Memory B cell (primary cell): Measurements from ENCODE around the gene MAST4.

Experiments
- ATAC-seq: fragments of 150-1000 bp; cut with Tn5 transposase; 2 replicates; pipeline ENCODE4 v1.10.0; 2021; ENCODE audit warnings: low read depth, mild to moderate bottlenecking, moderate library complexity
- DNase-seq, 2 donors: peaks; one replicate each; pipeline ENCODE4 v3.0.0; 2022; ENCODE audit warnings: low spot score in 2 of 2
- H3K27ac Mint-ChIP-seq: one replicate; pipeline ENCODE4 v1.8.0; 2022; ENCODE audit warnings: mild to moderate bottlenecking, moderate library complexity, mixed read lengths
- H3K27me3 Mint-ChIP-seq: one replicate; pipeline ENCODE4 v1.8.0; 2022; ENCODE audit warnings: mixed read lengths
- H3K36me3 Mint-ChIP-seq: one replicate; pipeline ENCODE4 v1.8.0; 2022; ENCODE audit warnings: mild to moderate bottlenecking, mixed read lengths
- H3K4me1 Mint-ChIP-seq: one replicate; pipeline ENCODE4 v1.8.0; 2022; ENCODE audit warnings: mixed read lengths
- H3K4me3 Mint-ChIP-seq: one replicate; pipeline ENCODE4 v1.8.0; 2022; ENCODE audit warnings: mild to moderate bottlenecking, moderate library complexity, mixed read lengths
- H3K9me3 Mint-ChIP-seq: one replicate; pipeline ENCODE4 v1.8.0; 2022; ENCODE audit warnings: mixed read lengths

Gene MAST4

GRCh38 chr5:66877843-66878242 lies 281.6 kb downstream of the MAST4 start:
- no peak overlapping the region for H3K4me3 Mint-ChIP-seq
- ATAC-seq, result no peak
- H3K27me3 Mint-ChIP-seq, result peaks cover 2% of the 10 kb centered on the region
- H3K27ac Mint-ChIP-seq, result no peak overlapping the region
- H3K36me3 Mint-ChIP-seq, result peaks cover 2% of the 10 kb centered on the region
- H3K4me1 Mint-ChIP-seq, result no peaks in the 10 kb centered on the region
- no peak for DNase-seq
- no peaks in the 10 kb centered on the region for H3K9me3 Mint-ChIP-seq

- Mint-ChIP-seq H3K4me3 (no peak overlapping the region), H3K36me3 (peaks cover 8% of the 10 kb centered on the region), H3K4me1 (no peaks in the 10 kb centered on the region), H3K27me3 (peaks cover 2% of the 10 kb centered on the region), H3K9me3 (no peaks in the 10 kb centered on the region), H3K27ac (no peak overlapping the region)
- no peak for ATAC-seq
- no peak for DNase-seq
These were observed 284.2 kb downstream of the MAST4 start for GRCh38 chr5:66880401-66880800.

- ATAC-seq (no peak), DNase-seq (no peak)
- Mint-ChIP-seq H3K9me3 (no peaks in the 10 kb centered on the region), H3K27ac (no peak overlapping the region), H3K27me3 (peaks cover 2% of the 10 kb centered on the region), H3K4me3 (no peak overlapping the region), H3K36me3 (peaks cover 8% of the 10 kb centered on the region), H3K4me1 (no peaks in the 10 kb centered on the region)
These were observed 285.4 kb downstream of the MAST4 start for GRCh38 chr5:66881480-66882161.

DNA sequence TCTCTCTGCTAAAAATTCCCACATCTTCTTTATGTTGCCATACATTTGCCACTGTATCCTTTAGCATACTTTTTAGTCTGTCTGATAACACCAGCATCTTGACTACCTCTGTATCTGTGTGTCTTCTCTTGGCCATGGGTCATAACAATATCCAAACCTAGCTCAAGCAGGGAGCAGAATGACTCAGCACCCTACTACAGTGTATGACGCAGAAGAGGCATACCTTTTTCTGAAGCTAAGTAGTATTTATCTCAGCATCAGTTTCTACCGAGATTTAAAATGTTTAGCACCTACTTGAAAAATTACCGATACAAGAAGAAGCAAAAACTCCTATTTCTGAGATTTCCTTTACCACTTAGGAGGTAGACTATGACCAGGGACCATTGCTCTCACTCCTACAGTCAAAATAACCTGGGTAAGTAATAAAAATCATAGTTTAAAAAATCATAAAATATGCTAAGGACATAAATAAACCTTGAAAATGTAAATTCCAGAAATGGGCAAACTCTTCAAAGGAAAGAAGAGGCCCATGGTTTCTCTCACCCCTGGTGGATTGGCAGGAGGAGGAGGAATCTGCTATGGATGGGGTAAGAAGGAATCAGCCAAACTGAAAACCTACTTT lies 286.5 kb downstream of the MAST4 start:
- H3K27me3 Mint-ChIP-seq, result peaks cover 2% of the 10 kb centered on the region
- ATAC-seq (no peak), DNase-seq (no peak)
- H3K4me3 Mint-ChIP-seq, result no peak overlapping the region
- peaks cover 6% of the 10 kb centered on the region for H3K36me3 Mint-ChIP-seq
- H3K9me3 Mint-ChIP-seq, result no peaks in the 10 kb centered on the region
- H3K27ac Mint-ChIP-seq, result no peak overlapping the region
- no peaks in the 10 kb centered on the region for H3K4me1 Mint-ChIP-seq

- Mint-ChIP-seq H3K4me3 (no peak overlapping the region), H3K4me1 (peaks cover 2% of the 10 kb centered on the region), H3K9me3 (no peaks in the 10 kb centered on the region), H3K27me3 (peaks cover 2% of the 10 kb centered on the region), H3K27ac (no peak overlapping the region), H3K36me3 (peaks cover 6% of the 10 kb centered on the region)
- DNase-seq, result no peak
- ATAC-seq, result no peak
These were observed 288.5 kb downstream of the MAST4 start for GRCh38 chr5:66884564-66885243.

GRCh38 chr5:66886941-66887340 lies 290.7 kb downstream of the MAST4 start:
- Mint-ChIP-seq H3K27ac (no peak overlapping the region), H3K9me3 (no peaks in the 10 kb centered on the region), H3K4me1 (peaks cover 7% of the 10 kb centered on the region), H3K36me3 (peaks cover 8% of the 10 kb centered on the region), H3K4me3 (no peak overlapping the region), H3K27me3 (peaks cover 2% of the 10 kb centered on the region)
- ATAC-seq (no peak), DNase-seq (no peak)

- Mint-ChIP-seq H3K4me3 (no peak overlapping the region), H3K4me1 (peaks cover 7% of the 10 kb centered on the region), H3K36me3 (peaks cover 7% of the 10 kb centered on the region), H3K27ac (no peak overlapping the region), H3K9me3 (no peaks in the 10 kb centered on the region), H3K27me3 (no peaks in the 10 kb centered on the region)
- no peak for DNase-seq
- ATAC-seq, result no peak
These were observed 292.4 kb downstream of the MAST4 start for GRCh38 chr5:66888613-66889012.

DNA sequence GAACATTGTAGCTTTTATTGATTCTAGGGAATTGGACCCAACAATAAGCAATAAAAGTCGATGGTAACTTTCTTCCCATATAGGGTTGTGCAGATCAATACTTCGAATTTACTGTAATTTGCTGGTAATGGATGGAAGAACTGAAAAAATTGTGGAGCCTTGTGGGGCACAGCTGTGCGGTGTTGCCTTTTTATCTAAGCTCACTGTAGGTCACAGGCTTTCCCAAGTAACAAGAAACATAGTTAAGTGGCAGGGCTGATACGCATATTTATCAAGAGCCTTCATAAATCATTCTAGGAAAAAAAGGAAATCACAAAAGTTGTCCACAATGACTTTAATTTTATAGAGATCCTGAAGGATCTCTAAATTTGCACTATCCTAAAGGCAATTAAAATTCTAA lies 292.9 kb downstream of the MAST4 start:
- H3K27ac Mint-ChIP-seq, result no peak overlapping the region
- ATAC-seq (no peak), DNase-seq (no peak)
- H3K27me3 Mint-ChIP-seq, result no peaks in the 10 kb centered on the region
- no peaks in the 10 kb centered on the region for H3K9me3 Mint-ChIP-seq
- peaks cover 7% of the 10 kb centered on the region for H3K4me1 Mint-ChIP-seq
- no peak overlapping the region for H3K4me3 Mint-ChIP-seq
- H3K36me3 Mint-ChIP-seq, result peaks cover 4% of the 10 kb centered on the region

DNA sequence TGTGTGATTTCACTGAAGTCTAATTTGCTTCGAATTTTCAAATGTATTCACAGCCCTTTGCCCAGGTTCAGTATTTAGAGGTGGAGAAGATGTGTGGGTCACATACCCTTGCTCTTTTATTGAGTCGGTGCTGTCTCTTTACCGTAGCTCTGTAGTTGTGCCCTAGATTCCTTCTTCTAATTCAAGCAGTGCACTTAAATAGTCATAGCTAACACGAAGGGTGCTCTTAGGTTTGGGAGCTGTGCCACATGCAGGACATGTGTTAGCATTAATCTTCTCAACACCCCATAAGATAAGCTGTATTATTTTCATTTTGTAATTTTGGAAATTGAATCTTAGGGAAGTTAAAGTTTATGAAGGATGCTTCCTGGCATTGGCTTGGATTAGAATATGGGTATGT lies 293.3 kb downstream of the MAST4 start:
- DNase-seq (no peak), ATAC-seq (no peak)
- peaks cover 4% of the 10 kb centered on the region for H3K36me3 Mint-ChIP-seq
- H3K4me1 Mint-ChIP-seq, result peaks cover 7% of the 10 kb centered on the region
- no peak overlapping the region for H3K27ac Mint-ChIP-seq
- no peaks in the 10 kb centered on the region for H3K27me3 Mint-ChIP-seq
- no peak overlapping the region for H3K4me3 Mint-ChIP-seq
- H3K9me3 Mint-ChIP-seq, result no peaks in the 10 kb centered on the region

GRCh38 chr5:66891184-66891925 lies 295.2 kb downstream of the MAST4 start:
- no peak overlapping the region for H3K4me3 Mint-ChIP-seq
- no peak for DNase-seq

GRCh38 chr5:66892716-66893115 lies 296.5 kb downstream of the MAST4 start:
- H3K27me3 Mint-ChIP-seq, result no peaks in the 10 kb centered on the region
- H3K4me1 Mint-ChIP-seq, result peaks cover 7% of the 10 kb centered on the region
- DNase-seq, result no peak
- H3K4me3 Mint-ChIP-seq, result no peak overlapping the region
- no peak overlapping the region for H3K27ac Mint-ChIP-seq
- no peak for ATAC-seq
- H3K9me3 Mint-ChIP-seq, result no peaks in the 10 kb centered on the region
- H3K36me3 Mint-ChIP-seq, result peaks cover 1% of the 10 kb centered on the region

More at GRCh38 chr5:66891184-66891925, 295.2 kb downstream of the MAST4 start:
- H3K9me3 Mint-ChIP-seq, result no peaks in the 10 kb centered on the region
- peaks cover 7% of the 10 kb centered on the region for H3K4me1 Mint-ChIP-seq
- H3K27me3 Mint-ChIP-seq, result no peaks in the 10 kb centered on the region
- peaks cover 1% of the 10 kb centered on the region for H3K36me3 Mint-ChIP-seq
- ATAC-seq, result no peak
- H3K27ac Mint-ChIP-seq, result peak overlapping the region; percentile 3

DNA sequence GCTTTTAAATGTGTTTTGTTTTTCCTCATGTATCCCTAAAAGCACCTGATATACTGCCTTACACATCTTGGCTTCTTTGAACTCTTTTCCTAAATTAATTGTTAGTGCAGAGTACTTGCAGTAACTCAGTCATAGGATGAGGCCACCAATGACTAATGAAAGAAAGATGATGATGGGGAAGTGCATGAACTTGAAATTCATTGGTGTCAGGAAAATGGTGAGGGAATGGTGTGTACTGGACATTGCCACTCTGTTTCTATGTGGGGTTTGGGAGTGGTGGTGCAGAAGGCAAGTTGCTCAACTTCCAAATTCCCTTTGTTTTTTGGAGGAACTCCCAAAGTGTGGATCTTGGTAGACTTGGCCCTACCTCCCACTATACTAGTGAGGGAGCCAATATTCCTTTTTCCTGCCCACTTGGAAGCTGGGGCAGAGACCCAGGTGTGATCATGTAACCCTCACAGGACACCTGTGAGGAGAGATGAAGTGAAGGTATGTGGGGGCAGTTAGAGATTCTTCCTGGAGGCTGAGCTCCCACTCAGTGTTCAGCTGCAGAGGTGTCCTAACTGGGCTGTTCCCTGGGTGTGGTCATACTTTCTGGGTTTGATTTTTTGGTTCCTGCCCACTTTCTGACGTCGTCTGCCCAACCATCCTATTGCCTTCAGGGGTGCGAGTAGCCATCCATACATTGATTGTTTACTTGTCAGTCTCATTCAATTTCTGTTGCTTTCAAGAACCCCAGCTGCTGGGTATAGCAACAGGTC lies 298.5 kb downstream of the MAST4 start:
- Mint-ChIP-seq H3K27ac (no peak overlapping the region), H3K4me3 (no peak overlapping the region), H3K4me1 (peaks cover 5% of the 10 kb centered on the region), H3K36me3 (peaks cover 1% of the 10 kb centered on the region), H3K27me3 (no peaks in the 10 kb centered on the region), H3K9me3 (no peaks in the 10 kb centered on the region)
- DNase-seq (no peak), ATAC-seq (no peak)

DNA sequence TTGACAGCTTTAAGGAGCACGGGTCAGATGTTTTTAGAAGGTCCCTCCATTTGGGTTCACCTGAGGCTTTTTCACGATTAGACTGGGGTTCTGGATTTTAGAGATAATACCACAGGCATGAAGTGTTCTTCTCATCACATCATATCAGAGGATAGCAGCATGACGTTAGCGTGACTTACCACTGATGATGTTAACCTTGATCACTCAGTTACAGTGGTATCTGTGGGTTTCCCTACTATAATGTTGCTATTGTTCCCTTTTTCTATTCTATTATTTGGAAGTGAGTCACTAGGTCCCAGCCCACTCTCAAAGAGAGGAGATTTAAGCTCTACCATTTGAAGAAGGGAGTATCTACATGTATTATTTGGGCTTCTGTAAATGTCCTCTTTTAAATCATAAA lies 300.0 kb downstream of the MAST4 start:
- Mint-ChIP-seq H3K4me1 (peaks cover 4% of the 10 kb centered on the region), H3K27ac (no peak overlapping the region), H3K4me3 (no peak overlapping the region), H3K9me3 (no peaks in the 10 kb centered on the region), H3K36me3 (peaks cover 1% of the 10 kb centered on the region), H3K27me3 (no peaks in the 10 kb centered on the region)
- ATAC-seq (no peak), DNase-seq (no peak)
